22Rv1 (cell line): Measurements from ENCODE around the gene GUCD1.

ENCODE experiments used
- CTCF ChIP-seq: fragments of 450-650 bp; IDR thresholded peaks from 2 replicates; pipeline ENCODE4 v1.5.1; 2017; ENCODE audit warnings: mild to moderate bottlenecking
- ZFX ChIP-seq: fragments of 450-650 bp; IDR thresholded peaks from 2 replicates; pipeline ENCODE4 v1.6.1; 2017; ENCODE audit warnings: antibody characterized with exemption, borderline replicate concordance

GRCh38 chr22:24578355-24579257 lies 23.7 kb upstream of the GUCD1 start:
- TF ChIP-seq CTCF, result no peak
- no peak for TF ChIP-seq ZFX
